CD4-positive, alpha-beta T cell treated with Interleukin-15 for 1 hour (primary cell): ENCODE data around the gene FTH1.

Experiments used
- DNase-seq: peaks from one replicate; pipeline ENCODE4 v3.0.0-alpha.2; 2020

Gene FTH1

DNA sequence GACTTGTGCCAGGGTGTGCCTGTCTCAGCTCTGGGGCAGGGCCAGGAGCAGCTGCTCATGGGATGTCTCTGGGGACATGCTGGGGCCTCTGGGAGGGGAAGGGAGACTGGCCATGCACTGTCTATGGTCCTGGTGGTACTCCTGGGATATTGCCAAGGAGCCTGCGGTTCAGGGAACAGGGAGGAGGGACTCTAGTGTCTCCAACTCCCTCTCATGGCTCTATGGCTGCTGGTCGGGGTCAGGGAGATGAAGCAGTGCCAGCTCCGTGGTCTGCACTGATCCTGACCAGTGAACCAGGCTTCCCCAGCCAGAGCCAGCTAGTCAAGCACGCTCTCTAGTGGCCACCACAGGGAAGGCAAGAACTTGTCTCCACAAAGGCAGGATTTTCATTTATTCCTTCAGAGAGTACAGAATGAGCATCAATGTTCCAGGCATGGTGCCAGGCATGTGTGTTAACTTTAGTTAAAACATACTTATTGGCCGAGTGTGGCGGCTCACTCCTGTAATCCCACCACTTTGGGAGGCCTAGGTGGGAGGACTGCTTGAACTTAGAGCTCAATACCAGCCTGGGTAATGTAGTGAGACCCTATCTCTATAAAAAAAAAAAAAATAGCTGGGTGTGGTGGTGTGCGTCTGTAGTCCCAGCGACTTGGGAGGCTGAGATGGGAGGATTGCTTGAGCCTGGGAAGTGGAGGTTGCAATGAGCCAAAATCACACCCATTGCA is 19.8 kb downstream of the FTH1 start:
- peak; percentile 71 for DNase-seq

GRCh38 chr11:61946894-61947293 is 20.5 kb downstream of the FTH1 start:
- DNase-seq = no peak

DNA sequence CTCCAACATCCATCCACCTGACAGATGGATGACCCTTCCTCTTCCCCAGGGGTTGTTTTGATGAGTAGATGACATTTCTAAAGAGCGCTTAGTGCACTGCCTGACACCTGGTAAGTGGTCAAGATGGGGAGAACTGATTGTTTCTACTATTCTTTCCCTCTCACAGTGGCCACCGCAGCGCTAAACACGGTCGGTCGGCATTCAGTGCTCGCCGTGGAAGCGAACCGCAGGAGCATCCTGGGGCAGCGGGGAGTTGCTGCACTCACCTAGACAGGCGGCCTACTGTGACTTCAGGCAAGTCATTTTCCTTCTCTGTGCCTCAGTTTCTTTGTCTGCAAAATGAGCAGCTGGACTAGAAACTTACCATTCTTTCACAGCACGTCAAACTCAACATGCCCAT is 22.2 kb downstream of the FTH1 start:
- DNase-seq = no peak

- no peak for DNase-seq
Measured at GRCh38 chr11:61940466-61940865, 27.0 kb downstream of the FTH1 start.

DNA sequence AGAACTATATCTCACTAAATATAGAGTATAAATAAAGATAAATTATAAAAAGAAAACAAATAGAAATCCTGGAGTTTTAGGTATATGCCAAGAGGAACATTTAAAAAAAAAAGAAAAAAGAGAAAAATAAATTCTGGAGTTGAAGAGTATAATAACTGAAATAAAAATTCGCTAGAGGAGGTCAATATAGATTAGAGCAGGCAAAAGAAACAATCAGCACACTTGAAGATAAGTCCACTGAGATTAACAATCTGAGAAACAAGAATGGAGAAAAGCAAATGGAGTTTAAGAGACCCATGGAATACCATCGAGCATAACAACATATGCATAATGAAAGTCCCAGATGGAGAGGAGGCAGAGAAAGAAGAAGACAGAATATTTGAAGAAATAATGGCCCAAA is 31.6 kb downstream of the FTH1 start:
- DNase-seq = no peak

- DNase-seq = no peak
Measured at GRCh38 chr11:61930933-61931332, 36.5 kb downstream of the FTH1 start.

GRCh38 chr11:61928606-61929005 is 38.8 kb downstream of the FTH1 start:
- no peak for DNase-seq

DNA sequence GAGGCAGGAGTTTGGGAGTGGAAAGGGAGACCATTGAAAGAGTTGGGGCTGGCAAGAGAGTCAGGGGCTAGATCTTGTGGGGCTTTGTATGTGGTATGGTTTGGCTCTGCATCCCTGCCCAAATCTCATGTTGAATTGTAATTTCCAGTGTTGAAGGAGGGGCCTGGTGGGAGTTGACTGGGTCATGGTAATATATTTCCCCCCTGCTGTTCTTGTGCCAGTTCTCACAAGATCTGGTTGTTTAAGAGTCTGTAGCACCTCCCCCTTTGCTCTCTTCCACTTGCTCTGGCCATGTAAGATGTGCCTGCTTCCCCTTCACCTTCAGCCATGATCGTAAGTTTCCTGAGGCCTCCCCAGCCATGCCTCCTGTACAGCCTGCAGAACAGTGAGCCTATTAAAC is 39.9 kb downstream of the FTH1 start:
- DNase-seq = no peak

DNA sequence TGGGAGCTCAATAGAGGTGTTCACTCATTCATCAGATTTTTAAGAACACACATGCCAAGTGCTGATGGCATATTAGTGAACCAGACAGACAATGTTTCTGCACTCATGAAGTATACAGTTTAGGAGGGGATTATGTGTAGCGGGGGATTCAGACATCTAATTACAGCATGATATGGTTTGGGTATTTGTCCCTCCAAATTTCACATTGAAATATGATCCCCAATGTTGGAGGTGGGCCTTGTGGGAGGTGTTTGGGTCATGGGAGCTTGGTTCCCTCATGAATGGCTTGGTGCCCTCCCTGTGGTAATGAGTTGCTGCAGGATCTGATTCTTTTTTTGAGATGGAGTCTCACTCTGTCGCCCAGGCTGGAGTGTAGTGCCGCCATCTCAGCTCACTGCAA is 41.2 kb downstream of the FTH1 start:
- DNase-seq = no peak

DNA sequence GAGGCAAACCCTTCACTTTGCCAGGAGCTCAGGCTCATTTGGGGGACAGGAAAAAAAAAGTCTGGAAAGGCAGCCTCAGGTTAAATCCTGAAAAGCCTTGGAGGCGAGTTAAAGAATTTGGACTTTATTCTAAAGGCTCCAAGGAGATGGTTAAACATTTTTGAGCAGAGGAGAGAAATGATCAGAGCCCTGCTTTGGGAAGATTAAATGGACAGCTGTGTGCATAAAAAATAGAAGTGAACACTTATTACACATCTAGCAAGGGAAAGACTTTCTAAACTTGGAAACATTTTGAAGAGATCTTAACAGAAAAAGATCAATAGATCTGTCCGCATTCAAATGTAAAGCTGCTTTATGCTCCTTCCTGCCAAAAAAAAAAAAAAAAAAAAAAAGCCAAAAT is 41.7 kb downstream of the FTH1 start:
- no peak for DNase-seq

- no peak for DNase-seq
Measured at GRCh38 chr11:61924064-61924455, 43.4 kb downstream of the FTH1 start.

DNA sequence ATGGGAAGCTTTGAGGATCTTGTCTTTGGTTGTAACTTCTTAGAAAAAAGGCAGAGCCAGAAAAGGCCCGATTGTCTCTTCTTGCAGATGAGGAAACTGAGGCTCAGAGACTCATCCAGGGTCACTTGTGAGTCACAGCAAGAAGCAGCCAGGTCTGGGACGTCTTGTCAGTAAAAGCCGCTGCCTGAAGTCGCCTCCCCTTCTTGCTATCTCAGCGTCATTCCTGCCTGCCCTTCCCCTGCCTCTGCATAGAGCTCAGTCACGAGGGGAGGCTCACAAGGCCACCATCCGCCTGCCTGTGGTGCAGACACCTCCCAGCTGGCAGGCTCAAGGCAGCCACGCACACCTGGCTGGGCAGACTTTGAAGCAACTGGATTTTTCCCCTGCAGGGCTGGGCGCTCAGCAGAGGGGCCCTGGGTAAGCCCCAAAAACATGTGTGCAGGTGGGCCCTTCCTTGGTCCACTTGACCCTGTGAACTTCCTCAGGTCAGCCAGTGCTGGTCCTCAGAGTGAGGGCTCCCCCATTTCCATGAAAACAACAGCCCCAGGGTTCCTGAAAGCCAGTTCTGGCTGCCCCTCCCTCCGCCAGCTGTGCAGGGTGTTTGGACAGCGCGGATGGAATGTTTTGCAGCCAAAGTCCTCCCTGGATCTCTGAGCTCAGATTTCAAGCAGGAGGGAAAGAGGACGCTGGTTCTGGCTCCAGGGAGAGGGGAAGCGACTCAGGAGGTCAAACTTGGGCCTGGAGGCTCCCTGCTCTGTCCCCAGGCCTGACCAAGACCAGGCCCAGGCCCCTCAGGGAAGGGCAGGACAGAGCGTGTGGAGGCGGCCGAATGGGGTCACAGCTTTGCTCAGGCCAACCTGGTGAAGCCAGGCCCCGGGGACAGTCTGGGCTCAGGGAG is 44.0 kb downstream of the FTH1 start:
- DNase-seq = no peak

DNA sequence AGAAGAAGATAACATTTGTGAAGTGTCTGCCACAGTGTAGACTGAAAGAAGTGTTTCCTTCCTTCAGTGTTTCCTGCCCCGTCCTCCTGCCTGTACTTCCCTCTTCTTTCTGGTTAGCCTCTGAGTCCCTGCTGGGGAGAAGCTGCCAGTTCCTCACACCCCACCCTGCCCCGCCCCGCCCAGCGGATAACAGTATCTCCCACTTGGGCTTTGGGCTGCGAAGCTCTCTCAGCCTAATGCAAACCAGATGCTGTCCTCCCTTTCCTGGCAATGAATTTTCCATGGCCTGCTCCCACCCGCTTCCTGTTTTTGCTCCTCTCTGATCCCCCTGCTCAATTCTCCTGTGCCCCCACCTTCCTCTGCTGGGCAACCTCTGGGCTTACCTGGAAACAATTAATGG is 44.9 kb downstream of the FTH1 start:
- peak; percentile 41 for DNase-seq

DNA sequence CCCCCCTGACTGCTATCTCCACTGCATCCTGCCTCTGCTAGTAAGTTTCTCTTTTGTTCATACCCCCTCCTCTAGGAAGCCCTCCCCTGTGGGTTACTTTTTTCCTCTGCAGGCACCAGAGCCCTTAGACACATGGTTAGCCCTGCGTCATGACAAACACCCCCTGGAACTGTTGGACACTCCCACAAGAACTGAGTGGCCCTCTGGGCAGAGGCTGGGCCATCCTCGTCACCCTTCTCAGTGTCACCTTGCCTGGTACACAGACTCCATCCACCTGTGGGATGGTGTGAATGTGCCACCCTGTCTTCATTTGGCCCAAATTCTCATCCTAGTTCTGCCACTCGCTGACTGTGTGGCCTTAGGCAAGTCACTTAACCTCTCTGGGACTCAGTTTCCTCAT is 46.0 kb downstream of the FTH1 start:
- no peak for DNase-seq

GRCh38 chr11:61919705-61920631 is 47.5 kb downstream of the FTH1 start:
- DNase-seq = no peak

DNA sequence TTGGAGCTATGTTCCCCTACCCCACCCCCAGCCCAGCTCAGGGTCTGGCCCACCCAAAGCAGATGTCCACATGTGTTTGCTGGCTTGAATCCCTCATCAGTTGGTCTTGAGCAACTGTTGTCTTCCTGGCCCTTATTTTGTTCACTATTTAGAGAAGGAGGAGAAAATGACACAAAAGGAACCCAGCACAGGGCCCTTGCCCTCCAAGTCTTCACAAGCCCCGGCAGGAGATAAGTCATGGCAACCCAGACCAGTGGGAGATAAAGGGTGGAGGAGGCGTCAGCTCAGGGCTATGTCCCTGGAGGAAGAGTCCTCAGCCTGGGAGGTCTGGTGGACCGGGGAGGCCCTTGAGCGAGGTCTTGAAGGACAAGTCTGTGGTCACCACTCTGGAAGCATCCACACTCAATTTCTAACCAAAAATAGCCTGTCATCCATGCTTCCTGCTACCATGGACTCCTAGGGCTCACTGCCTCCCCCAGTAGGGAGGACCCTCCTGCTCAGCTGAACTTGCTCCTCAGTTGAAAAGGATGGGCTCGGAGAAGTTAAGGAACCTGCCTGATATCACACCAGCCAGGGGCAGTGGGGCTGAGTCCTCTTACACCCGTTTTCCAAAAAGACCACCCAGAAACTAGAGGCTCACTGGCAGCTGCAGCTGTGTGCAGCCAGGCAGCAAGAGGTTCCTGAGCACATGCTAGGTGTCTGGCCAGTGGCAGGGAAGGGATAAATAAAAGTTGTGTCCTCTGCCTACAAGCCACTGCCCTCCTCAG is 48.3 kb downstream of the FTH1 start:
- DNase-seq = no peak

- no peak for DNase-seq
Measured at GRCh38 chr11:61918251-61918937, 49.0 kb downstream of the FTH1 start.

- no peak for DNase-seq
Measured at GRCh38 chr11:61917334-61918109, 49.9 kb downstream of the FTH1 start, which contains the start of gene RAB3IL1. TSS of gene RAB3IL1 (minus strand) at chr11:61917566. CDS start at chr11:61917367, 199 bp downstream.

DNA sequence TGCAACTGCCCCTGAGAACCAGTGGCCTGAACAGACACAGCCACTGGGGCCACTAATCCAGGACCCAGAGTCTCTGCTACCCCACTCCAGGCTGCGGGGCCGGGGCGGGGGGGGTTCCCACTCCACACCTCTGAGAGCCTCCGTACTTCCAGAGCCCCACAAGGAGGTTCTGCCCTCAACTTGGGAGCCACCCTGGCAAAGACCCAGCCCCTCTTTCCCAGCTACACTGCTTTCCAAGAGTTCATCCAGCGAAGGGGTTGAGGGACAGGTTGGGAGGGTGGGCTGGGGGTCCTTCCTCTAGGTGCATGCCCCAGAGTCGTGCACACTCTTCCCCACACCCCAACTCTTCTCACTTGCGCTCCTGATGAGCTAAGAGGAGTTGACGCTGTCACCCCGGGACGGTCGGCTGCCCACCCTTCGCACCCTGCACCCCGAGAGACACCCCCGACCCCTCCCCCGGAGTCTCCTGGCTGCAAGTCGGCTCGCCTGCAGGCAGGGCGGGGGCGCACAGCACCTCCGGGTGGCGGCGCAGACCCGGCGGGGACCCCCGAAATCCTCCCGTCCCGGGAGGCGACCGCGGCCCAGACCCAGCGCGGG is 50.6 kb downstream of the FTH1 start:
- no peak for DNase-seq

DNA sequence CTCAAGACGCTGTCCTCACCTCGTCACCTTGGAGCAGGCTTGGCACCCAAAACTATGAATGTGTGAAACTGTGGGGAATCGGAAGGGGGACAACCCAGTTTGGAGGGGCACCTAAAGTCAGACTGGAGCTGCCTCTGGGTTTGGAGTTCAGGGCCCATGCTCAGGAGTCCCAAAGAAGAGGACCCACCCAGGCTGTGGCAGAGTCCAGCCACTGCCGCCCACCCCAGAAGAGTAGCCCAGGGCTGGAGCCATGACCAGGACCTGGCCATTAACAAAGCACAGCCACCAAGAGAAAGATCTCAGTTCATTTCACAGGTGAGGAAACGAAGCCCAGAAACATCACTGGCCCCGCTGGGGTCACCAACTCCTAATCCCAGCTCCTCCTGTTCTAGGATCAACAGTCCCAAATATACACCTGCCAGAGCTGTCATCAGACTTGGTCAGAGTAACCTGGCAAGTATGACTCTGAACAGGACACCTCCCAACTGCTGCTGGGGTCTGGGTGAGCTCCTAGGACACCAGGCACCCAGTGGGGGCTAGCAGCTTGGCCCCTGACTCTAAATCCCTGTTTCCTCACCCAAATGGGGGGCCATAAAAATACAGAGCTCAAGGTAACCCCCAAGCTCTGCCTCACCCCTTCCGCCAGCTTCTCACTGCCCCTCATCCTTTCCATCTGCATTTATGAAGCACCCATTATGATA is 52.8 kb downstream of the FTH1 start:
- DNase-seq = no peak
